Endodermal cell (in vitro differentiated cells): ENCODE results near the gene CCDC150. TPM values are rescaled to one million over a fixed set of nuclear protein-coding genes. Genes with fewer than 3 reads are reported as not detected.
"Not testable (repeated sequence)": the region's sequence is repeated elsewhere in the genome, so short reads cannot be mapped to it uniquely, and the experiment has no call there.

Experiments
- DNase-seq: peaks from one replicate; pipeline ENCODE4 v3.0.0-alpha.2; 2017
- H3K27ac ChIP-seq: 2 replicates; pipeline ENCODE4 v1.5.1; 2013; ENCODE audit warnings: mild to moderate bottlenecking, low read depth, low read length, moderate library complexity
- H3K27me3 ChIP-seq: 2 replicates; pipeline ENCODE4 v1.6.1; 2013; ENCODE audit warnings: mild to moderate bottlenecking, low read length, moderate library complexity; ENCODE audit not compliant: insufficient read depth, control insufficient read depth, poor library complexity, severe bottlenecking
- H3K36me3 ChIP-seq: 2 replicates; pipeline ENCODE4 v1.7.0; 2013; ENCODE audit warnings: mild to moderate bottlenecking, low read length, moderate library complexity; ENCODE audit not compliant: control insufficient read depth, insufficient read depth
- H3K4me1 ChIP-seq: one replicate; pipeline ENCODE4 v1.7.0; 2013; ENCODE audit warnings: low read length; ENCODE audit not compliant: control insufficient read depth, insufficient read depth
- H3K4me3 ChIP-seq: 2 replicates; pipeline ENCODE4 v1.5.1; 2013; ENCODE audit warnings: mild to moderate bottlenecking, low read length, moderate library complexity
- H3K9ac ChIP-seq: 2 replicates; pipeline ENCODE4 v1.6.1; 2013; ENCODE audit warnings: mild to moderate bottlenecking, low read length, moderate library complexity; ENCODE audit not compliant: poor library complexity, severe bottlenecking; ENCODE audit errors: extremely low read depth
- H3K9me3 ChIP-seq: 2 replicates; pipeline ENCODE4 v1.6.1; 2013; ENCODE audit warnings: mild to moderate bottlenecking, low read length, moderate library complexity; ENCODE audit not compliant: control insufficient read depth
- H3K27ac Mint-ChIP-seq: 2 replicates; pipeline ENCODE4 v1.8.0; 2020; ENCODE audit warnings: mixed read lengths
- H3K27me3 Mint-ChIP-seq: 2 replicates; pipeline ENCODE4 v1.8.0; 2021; ENCODE audit warnings: mild to moderate bottlenecking, mixed read lengths; ENCODE audit not compliant: insufficient read depth
- H3K36me3 Mint-ChIP-seq: 2 replicates; pipeline ENCODE4 v1.8.0; 2020; ENCODE audit warnings: low read depth, mixed read lengths
- H3K4me1 Mint-ChIP-seq: 2 replicates; pipeline ENCODE4 v1.8.0; 2020; ENCODE audit warnings: mixed read lengths
- H3K4me3 Mint-ChIP-seq: 2 replicates; pipeline ENCODE4 v1.8.0; 2020; ENCODE audit warnings: mild to moderate bottlenecking, moderate library complexity, mixed read lengths
- H3K9me3 Mint-ChIP-seq: 2 replicates; pipeline ENCODE4 v1.8.0; 2020; ENCODE audit warnings: mild to moderate bottlenecking, mixed read lengths
- CTCF ChIP-seq: fragments of 200-600 bp; sonication (generic); conservative IDR thresholded peaks from 2 replicates; pipeline ENCODE4 v1.5.0; 2021; ENCODE audit warnings: antibody characterized with exemption, mild to moderate bottlenecking
- WGBS, 2 experiments: methylation state at CpG; one replicate each; pipeline versions ENCODE4 v1.1.5 to v1.1.7; 2013; ENCODE audit warnings: missing lambda C conversion rate in 2 of 2, mixed read lengths in 1 of 2; ENCODE audit not compliant: insufficient coverage in 1 of 2, insufficient read length in 1 of 2; 5-methylcytosine and 5-hydroxymethylcytosine counted together
- total RNA-seq, 2 donors: library from RNA; stranded (reverse); fragmentation: NEBNext Ultra II Directional in 1 of 2; extraction: Animal tissue kit (Norgen Biotek cat#: 25700) in 1 of 2; gene quantifications; 2 replicates in 1 of 2; 3 replicates in 1 of 2; pipeline ENCODE4 v1.2.1, GENCODE V29; 2021

Gene CCDC150
- total RNA-seq, 2 donors from 2014 or later = 25.4 to 42.9 TPM

GRCh38 chr2:196606516-196606915 is 33.0 kb upstream of the CCDC150 start:
- H3K4me3 ChIP-seq = no peak overlapping the region
- no peaks in the 10 kb centered on the region for H3K27me3 ChIP-seq
- peaks cover 16% of the 10 kb centered on the region for H3K4me1 Mint-ChIP-seq
- no peaks in the 10 kb centered on the region for H3K9me3 Mint-ChIP-seq
- H3K4me3 Mint-ChIP-seq = no peak overlapping the region
- H3K27ac Mint-ChIP-seq = no peak overlapping the region
- no peaks in the 10 kb centered on the region for H3K9me3 ChIP-seq
- H3K36me3 ChIP-seq = no peaks in the 10 kb centered on the region
- no peak for TF ChIP-seq CTCF
- H3K27ac ChIP-seq = no peak overlapping the region
- H3K9ac ChIP-seq = no peak overlapping the region
- WGBS, 2 experiments = 80 to 91% methylated on average over 1 to 3 of the region's 3 CpGs
- no peaks in the 10 kb centered on the region for H3K4me1 ChIP-seq
- DNase-seq = no peak
- H3K27me3 Mint-ChIP-seq = peaks cover 2% of the 10 kb centered on the region
- H3K36me3 Mint-ChIP-seq = no peaks in the 10 kb centered on the region

GRCh38 chr2:196607073-196607472 is 32.4 kb upstream of the CCDC150 start:
- Mint-ChIP-seq H3K27ac (no peak overlapping the region), H3K9me3 (no peaks in the 10 kb centered on the region), H3K4me3 (no peak overlapping the region), H3K27me3 (peaks cover 2% of the 10 kb centered on the region), H3K4me1 (peaks cover 11% of the 10 kb centered on the region), H3K36me3 (no peaks in the 10 kb centered on the region)
- Histone ChIP-seq H3K9ac (no peak overlapping the region), H3K27me3 (no peaks in the 10 kb centered on the region), H3K27ac (no peak overlapping the region), H3K36me3 (no peaks in the 10 kb centered on the region), H3K4me3 (no peak overlapping the region), H3K9me3 (no peaks in the 10 kb centered on the region), H3K4me1 (no peaks in the 10 kb centered on the region)
- no peak for DNase-seq
- TF ChIP-seq CTCF = no peak
- WGBS, 2 experiments = 33 to 59% methylated on average over 1 to 3 of the region's 3 CpGs

GRCh38 chr2:196607896-196608295 is 31.6 kb upstream of the CCDC150 start:
- not testable (repeated sequence) for H3K9me3 Mint-ChIP-seq, H3K9ac ChIP-seq, DNase-seq, H3K36me3 ChIP-seq, H3K9me3 ChIP-seq, H3K27me3 Mint-ChIP-seq, H3K4me1 ChIP-seq, H3K27me3 ChIP-seq, H3K4me3 Mint-ChIP-seq, H3K36me3 Mint-ChIP-seq, H3K4me3 ChIP-seq, H3K27ac ChIP-seq, H3K27ac Mint-ChIP-seq
- 90 to 94% methylated on average over 5 of the region's 5 CpGs for WGBS, 2 experiments
- H3K4me1 Mint-ChIP-seq = peaks cover 11% of the 10 kb centered on the region

GRCh38 chr2:196609806-196610205 is 29.7 kb upstream of the CCDC150 start:
- H3K9me3 Mint-ChIP-seq = no peaks in the 10 kb centered on the region
- peaks cover 11% of the 10 kb centered on the region for H3K4me1 Mint-ChIP-seq
- WGBS, 2 experiments = 82 to 99% methylated on average over 2 of the region's 2 CpGs
- no peaks in the 10 kb centered on the region for H3K4me1 ChIP-seq
- no peak overlapping the region for H3K27ac ChIP-seq
- H3K36me3 ChIP-seq = no peaks in the 10 kb centered on the region
- H3K4me3 ChIP-seq = no peak overlapping the region
- no peaks in the 10 kb centered on the region for H3K36me3 Mint-ChIP-seq
- H3K4me3 Mint-ChIP-seq = no peak overlapping the region
- H3K9me3 ChIP-seq = no peaks in the 10 kb centered on the region
- H3K27ac Mint-ChIP-seq = no peak overlapping the region
- DNase-seq = no peak
- TF ChIP-seq CTCF = no peak
- H3K9ac ChIP-seq = no peak overlapping the region
- H3K27me3 Mint-ChIP-seq = no peaks in the 10 kb centered on the region
- H3K27me3 ChIP-seq = no peaks in the 10 kb centered on the region
